GM12874 (cell line): ENCODE measurements around the gene LPAR1.

ENCODE experiments used
- CTCF ChIP-seq: IDR thresholded peaks from 2 replicates; pipeline ENCODE4 v1.5.1; 2011; ENCODE audit warnings: low read depth, mild to moderate bottlenecking, control low read depth, low read length, moderate library complexity; ENCODE audit not compliant: insufficient read depth

The LPAR1 gene

DNA sequence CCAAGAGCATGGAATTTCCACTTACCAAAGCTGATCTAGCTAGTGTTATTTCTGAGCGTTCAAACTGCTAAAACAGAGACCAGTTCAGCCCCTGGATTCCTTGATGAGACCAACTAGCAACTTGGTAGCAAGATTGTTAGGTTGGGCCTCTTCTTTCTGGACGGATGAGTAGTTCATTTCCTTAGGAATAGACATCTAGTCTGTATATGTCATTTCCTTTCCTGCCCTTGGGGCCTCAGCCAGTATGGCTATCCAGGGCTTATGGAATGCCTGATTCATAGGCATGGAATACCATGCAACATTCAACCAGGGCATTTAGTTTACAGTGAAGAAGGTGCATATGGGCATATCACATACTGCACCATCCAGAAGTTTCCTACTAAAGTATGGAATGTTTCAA is 14.5 kb upstream of the LPAR1 start:
- no peak for TF ChIP-seq CTCF

DNA sequence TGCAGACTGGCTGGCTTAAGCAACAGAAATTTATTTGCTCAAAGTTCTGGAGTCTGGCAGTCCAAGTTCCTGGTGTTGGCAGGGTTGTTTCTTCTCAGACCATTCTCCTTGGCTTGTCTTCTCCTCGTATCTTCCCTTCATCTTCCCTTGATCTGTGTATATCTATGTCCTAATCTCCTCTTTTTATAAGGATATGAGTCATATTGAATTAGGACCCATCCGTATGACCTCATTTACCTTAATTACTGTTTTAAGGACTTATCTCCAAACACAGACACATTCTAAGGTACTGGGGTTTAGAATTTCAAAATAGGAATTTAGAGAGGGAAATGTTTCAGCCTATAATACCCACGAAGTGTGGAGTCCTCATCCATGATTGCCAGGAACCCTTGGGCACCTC is 13.1 kb upstream of the LPAR1 start:
- no peak for TF ChIP-seq CTCF

- no peak for TF ChIP-seq CTCF
These were observed 12.5 kb upstream of the LPAR1 start for GRCh38 chr9:111050819-111051218.

- TF ChIP-seq CTCF, result no peak
These were observed 3.6 kb upstream of the LPAR1 start for GRCh38 chr9:111041902-111042301.

DNA sequence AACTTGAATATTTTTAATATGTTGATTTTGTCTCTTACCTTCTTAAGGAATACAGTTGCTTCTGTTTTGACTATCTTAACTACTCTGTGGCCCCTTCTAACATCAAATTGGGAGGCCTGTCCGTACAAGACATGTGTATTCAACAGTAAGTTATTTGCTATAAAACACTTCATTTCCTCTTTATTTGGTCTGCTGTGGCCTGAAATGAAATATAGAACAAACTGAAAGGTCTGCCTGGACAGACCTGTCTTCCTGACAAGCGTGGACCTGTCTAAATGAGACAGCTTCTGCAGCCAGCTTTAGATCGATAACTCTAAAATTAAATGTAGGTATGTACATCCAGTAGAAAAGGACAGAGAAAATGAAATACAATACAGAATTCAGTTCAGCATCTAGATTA is 2.2 kb upstream of the LPAR1 start:
- TF ChIP-seq CTCF, result no peak

GRCh38 chr9:111039231-111039906 is 1.1 kb upstream of the LPAR1 start:
- no peak for TF ChIP-seq CTCF

GRCh38 chr9:111037708-111038330 is 451 bp downstream of the LPAR1 start:
- peak; percentile 71 for TF ChIP-seq CTCF
